NOMO-1 treated with DMSO at 0.1 percent for 48 hours (cell line): ENCODE data around the gene SOX5.
"Not testable (repeated sequence)": the region's sequence is repeated elsewhere in the genome, so short reads cannot be mapped to it uniquely, and the experiment has no call there.

Source experiments
- DNase-seq: peaks from one replicate; lab custom pipeline; 2025; ENCODE audit not compliant: unreplicated experiment; lab: John Stamatoyannopoulos, UW

The SOX5 gene

GRCh38 chr12:23555180-23555824, 394.2 kb downstream of the SOX5 start:
- no peak for DNase-seq

- DNase-seq: no peak
Observed at GRCh38 chr12:23552417-23552816, 397.1 kb downstream of the SOX5 start.

- DNase-seq: no peak
Observed at GRCh38 chr12:23550753-23551152, 398.7 kb downstream of the SOX5 start.

GRCh38 chr12:23548742-23549141, 400.7 kb downstream of the SOX5 start:
- DNase-seq: no peak

- no peak for DNase-seq
Observed at GRCh38 chr12:23546756-23547155, 402.7 kb downstream of the SOX5 start.

- no peak for DNase-seq
Observed at GRCh38 chr12:23543767-23544166, 405.7 kb downstream of the SOX5 start.

- no peak for DNase-seq
Observed at GRCh38 chr12:23542187-23542586, 407.3 kb downstream of the SOX5 start.

- no peak for DNase-seq
Observed at GRCh38 chr12:23540572-23540971, 408.9 kb downstream of the SOX5 start.

- DNase-seq: no peak
Observed at GRCh38 chr12:23536293-23536692, 413.2 kb downstream of the SOX5 start.

GRCh38 chr12:23535441-23535840, 414.0 kb downstream of the SOX5 start:
- DNase-seq: no peak

GRCh38 chr12:23534196-23534595, 415.3 kb downstream of the SOX5 start:
- DNase-seq: no peak

GRCh38 chr12:23533699-23534098, 415.8 kb downstream of the SOX5 start:
- no peak for DNase-seq

GRCh38 chr12:23533265-23533664, 416.2 kb downstream of the SOX5 start:
- no peak for DNase-seq

- no peak for DNase-seq
Observed at GRCh38 chr12:23528316-23528715, 421.2 kb downstream of the SOX5 start.

- DNase-seq: no peak
Observed at GRCh38 chr12:23525450-23526072, 423.9 kb downstream of the SOX5 start.

GRCh38 chr12:23523339-23523738, 426.1 kb downstream of the SOX5 start:
- DNase-seq: no peak

- not testable (repeated sequence) for DNase-seq
Observed at GRCh38 chr12:23519444-23519843, 430.0 kb downstream of the SOX5 start.

GRCh38 chr12:23515785-23516184, 433.7 kb downstream of the SOX5 start:
- DNase-seq: not testable (repeated sequence)

GRCh38 chr12:23510484-23510883, 439.0 kb downstream of the SOX5 start:
- DNase-seq: no peak

- DNase-seq: not testable (repeated sequence)
Observed at GRCh38 chr12:23509832-23510231, 439.6 kb downstream of the SOX5 start.

- not testable (repeated sequence) for DNase-seq
Observed at GRCh38 chr12:23507785-23508184, 441.7 kb downstream of the SOX5 start.

- DNase-seq: not testable (repeated sequence)
Observed at GRCh38 chr12:23505736-23506135, 443.7 kb downstream of the SOX5 start.
